ENCODE results near the gene ZNF451. TPM values are rescaled to one million over a fixed set of nuclear protein-coding genes. Genes with fewer than 3 reads are reported as not detected.

ZNF451 gene
- total RNA-seq, 1 donor from 2014 or later: 61.0 TPM

DNA sequence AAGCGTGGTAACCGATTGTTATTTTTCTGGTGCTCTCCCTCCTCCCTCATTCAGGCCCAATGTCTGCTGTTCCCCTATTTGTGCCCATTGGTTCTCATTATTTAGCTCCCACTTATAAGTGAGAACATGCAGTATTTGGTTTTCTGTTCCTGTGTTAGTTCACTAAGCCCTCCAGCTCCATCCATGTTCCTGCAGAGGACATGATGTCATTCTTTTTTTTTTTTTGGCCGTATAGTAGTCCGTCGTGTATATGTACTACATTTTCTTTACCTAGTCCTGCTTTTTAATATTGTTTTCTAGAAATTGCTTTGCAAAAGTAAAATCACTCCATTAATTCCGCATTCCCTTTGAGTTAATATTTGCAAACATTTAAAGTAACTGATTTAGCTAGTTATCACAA lies 23.1 kb downstream of the ZNF451 start:
- H3K27ac Mint-ChIP-seq (ENCODE audit: unreplicated experiment): no peak overlapping the region
- no peak for DNase-seq (ENCODE audit: low read depth, low spot score)
- no peaks in the 10 kb centered on the region for H3K27me3 Mint-ChIP-seq (ENCODE audit: low read depth)
- TF ChIP-seq, protein P1, sequence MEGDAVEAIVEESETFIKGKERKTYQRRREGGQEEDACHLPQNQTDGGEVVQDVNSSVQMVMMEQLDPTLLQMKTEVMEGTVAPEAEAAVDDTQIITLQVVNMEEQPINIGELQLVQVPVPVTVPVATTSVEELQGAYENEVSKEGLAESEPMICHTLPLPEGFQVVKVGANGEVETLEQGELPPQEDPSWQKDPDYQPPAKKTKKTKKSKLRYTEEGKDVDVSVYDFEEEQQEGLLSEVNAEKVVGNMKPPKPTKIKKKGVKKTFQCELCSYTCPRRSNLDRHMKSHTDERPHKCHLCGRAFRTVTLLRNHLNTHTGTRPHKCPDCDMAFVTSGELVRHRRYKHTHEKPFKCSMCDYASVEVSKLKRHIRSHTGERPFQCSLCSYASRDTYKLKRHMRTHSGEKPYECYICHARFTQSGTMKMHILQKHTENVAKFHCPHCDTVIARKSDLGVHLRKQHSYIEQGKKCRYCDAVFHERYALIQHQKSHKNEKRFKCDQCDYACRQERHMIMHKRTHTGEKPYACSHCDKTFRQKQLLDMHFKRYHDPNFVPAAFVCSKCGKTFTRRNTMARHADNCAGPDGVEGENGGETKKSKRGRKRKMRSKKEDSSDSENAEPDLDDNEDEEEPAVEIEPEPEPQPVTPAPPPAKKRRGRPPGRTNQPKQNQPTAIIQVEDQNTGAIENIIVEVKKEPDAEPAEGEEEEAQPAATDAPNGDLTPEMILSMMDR (conservative IDR thresholded peaks at IDR 0.05): no peak
- H3K36me3 Mint-ChIP-seq (ENCODE audit: low read depth): peaks cover 11% of the 10 kb centered on the region
- no peaks in the 10 kb centered on the region for H3K4me1 Mint-ChIP-seq
- no peak overlapping the region for H3K4me3 Mint-ChIP-seq
- no peaks in the 10 kb centered on the region for H3K9me3 Mint-ChIP-seq

DNA sequence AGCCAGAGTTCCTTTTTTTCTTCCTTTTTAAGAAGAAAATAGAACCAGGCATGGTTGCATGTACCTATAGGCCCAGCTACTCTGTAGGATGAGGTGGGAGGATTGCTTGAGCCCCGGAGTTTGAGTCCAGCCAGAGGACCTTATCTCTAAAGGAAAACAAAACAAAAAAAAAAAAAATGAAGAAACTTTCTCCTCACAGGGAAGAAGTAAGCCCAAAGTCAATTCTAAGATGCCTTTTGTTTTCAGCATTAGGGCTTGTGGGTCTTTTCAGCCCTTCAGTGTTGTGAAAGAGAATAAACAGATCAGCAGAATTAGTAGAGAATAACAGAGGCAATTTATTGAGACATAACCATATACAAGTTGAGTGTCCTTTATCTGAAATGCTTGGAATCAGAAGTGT lies 26.8 kb downstream of the ZNF451 start:
- DNase-seq (ENCODE audit: low read depth, low spot score): no peak
- Mint-ChIP-seq H3K9me3 (peaks cover 9% of the 10 kb centered on the region), H3K27me3 (ENCODE audit: low read depth) (no peaks in the 10 kb centered on the region), H3K27ac (ENCODE audit: unreplicated experiment) (no peak overlapping the region), H3K36me3 (ENCODE audit: low read depth) (peaks cover 25% of the 10 kb centered on the region), H3K4me1 (peaks cover 8% of the 10 kb centered on the region), H3K4me3 (no peak overlapping the region)
- TF ChIP-seq, protein P1 (conservative IDR thresholded peaks at IDR 0.05): no peak

DNA sequence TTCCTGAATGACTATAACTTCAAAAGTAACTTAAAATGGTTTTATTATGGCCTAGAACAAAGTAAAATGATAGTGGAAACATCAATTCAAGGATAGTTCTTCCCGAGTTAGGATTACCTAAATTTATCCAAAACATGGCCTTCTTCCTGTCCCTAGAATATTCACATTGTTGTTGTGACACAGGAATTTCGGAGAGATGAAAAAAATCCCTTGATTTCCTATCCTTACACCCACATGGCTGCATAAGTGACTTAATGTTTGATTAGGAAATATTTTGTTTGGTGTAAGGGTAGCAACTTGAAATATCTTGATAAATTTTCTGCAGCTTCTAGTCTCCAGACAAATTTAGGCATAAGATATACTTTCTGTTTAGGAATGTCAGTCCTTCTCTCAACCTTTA lies 27.8 kb downstream of the ZNF451 start:
- TF ChIP-seq, protein P1 (conservative IDR thresholded peaks at IDR 0.05): no peak
- Mint-ChIP-seq H3K9me3 (peaks cover 16% of the 10 kb centered on the region), H3K27me3 (ENCODE audit: low read depth) (no peaks in the 10 kb centered on the region), H3K4me3 (no peak overlapping the region), H3K4me1 (peaks cover 8% of the 10 kb centered on the region), H3K27ac (ENCODE audit: unreplicated experiment) (no peak overlapping the region), H3K36me3 (ENCODE audit: low read depth) (peaks cover 34% of the 10 kb centered on the region)
- DNase-seq (ENCODE audit: low read depth, low spot score): no peak

GRCh38 chr6:57123111-57123510 lies 33.1 kb downstream of the ZNF451 start:
- peaks cover 39% of the 10 kb centered on the region for H3K36me3 Mint-ChIP-seq (ENCODE audit: low read depth)
- no peak overlapping the region for H3K27ac Mint-ChIP-seq (ENCODE audit: unreplicated experiment)

DNA sequence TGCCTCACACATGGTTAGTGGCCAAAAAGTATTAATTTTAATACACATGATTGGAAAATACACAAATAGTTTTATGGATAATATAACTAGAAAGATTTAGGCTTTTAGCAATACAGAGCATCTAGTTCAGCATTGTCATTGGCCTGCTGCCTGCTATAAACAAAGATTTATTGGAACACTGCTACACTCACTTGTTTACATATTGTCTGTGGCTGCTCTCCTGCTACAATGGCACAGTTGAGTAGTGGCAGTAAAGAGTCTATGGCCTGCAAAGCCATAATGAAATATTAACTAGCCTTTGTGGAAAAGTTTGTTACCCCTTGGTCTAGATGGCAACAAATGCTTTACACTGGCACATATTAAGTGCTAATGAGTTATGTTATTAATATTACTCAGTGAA lies 37.8 kb downstream of the ZNF451 start:
- no peak for DNase-seq (ENCODE audit: low read depth, low spot score)
- H3K27me3 Mint-ChIP-seq (ENCODE audit: low read depth): no peaks in the 10 kb centered on the region
- no peaks in the 10 kb centered on the region for H3K9me3 Mint-ChIP-seq
- no peaks in the 10 kb centered on the region for H3K4me1 Mint-ChIP-seq
- TF ChIP-seq, protein P1 (conservative IDR thresholded peaks at IDR 0.05): no peak
- H3K36me3 Mint-ChIP-seq (ENCODE audit: low read depth): peaks cover 11% of the 10 kb centered on the region
- H3K4me3 Mint-ChIP-seq: no peak overlapping the region
- H3K27ac Mint-ChIP-seq (ENCODE audit: unreplicated experiment): no peak overlapping the region

More at GRCh38 chr6:57123111-57123510, 33.1 kb downstream of the ZNF451 start:
- Mint-ChIP-seq H3K4me1 (peaks cover 8% of the 10 kb centered on the region), H3K27me3 (ENCODE audit: low read depth) (no peaks in the 10 kb centered on the region), H3K4me3 (no peak overlapping the region), H3K9me3 (peaks cover 16% of the 10 kb centered on the region)
- DNase-seq (ENCODE audit: low read depth, low spot score): no peak
- TF ChIP-seq, protein P1 (conservative IDR thresholded peaks at IDR 0.05): no peak

Measured in neural crest cell (in vitro differentiated cells).